ENCODE data around the gene OSBP2.
"Not testable (repeated sequence)": the region's sequence is repeated elsewhere in the genome, so short reads cannot be mapped to it uniquely, and the experiment has no call there.

Gene OSBP2

DNA sequence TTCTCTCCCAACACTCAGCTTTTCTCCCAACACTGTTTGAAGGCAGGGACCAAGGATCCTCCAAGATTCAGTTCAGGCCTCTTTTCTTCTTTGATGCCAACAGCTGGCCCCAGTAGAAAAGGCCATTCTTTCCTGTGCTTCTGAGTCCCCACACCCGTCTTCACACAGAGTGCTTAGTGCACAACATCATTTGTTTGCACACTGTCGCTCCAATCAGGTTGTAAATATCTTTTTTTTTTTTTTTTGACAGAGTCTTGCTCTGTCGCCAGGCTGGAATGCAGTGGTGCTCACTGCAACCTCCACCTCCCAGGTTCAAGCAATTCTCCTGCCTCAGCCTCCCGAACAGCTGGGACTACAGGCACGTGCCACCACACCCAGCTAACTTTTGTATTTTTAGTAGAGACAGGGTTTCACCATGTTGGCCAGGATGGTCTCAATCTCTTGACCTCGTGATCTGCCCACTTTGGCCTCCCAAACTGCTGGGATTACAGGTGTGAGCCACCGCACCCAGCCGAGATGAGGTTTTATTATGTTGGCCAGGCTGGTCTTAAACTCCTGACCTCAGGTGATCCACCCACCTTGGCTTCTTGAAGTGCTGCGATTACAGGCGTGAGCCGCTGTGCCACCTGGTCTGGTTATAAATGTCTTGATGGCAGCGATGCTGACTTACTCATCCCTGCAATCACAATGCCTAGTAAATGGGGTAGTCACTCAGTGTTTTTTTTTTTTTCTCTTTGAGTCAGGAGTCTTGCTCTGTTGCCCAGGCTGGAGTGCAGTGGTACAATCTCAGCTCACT lies 14.6 kb upstream of the OSBP2 start:
- H3K9me3 ChIP-seq (ENCODE audit: insufficient read depth, low read depth, low read length); H3K36me3 ChIP-seq (ENCODE audit: insufficient read depth, low read length); H3K27ac ChIP-seq (ENCODE audit: low read depth, low read length); H3K27me3 ChIP-seq (ENCODE audit: insufficient read depth, low read length); H3K4me3 ChIP-seq (ENCODE audit: low read length); H3K9ac ChIP-seq (ENCODE audit: low read depth, low read length): not testable (repeated sequence)
- WGBS: 81% methylated on average over 12 of the region's 12 CpGs
- H3K4me1 ChIP-seq (ENCODE audit: insufficient read depth, low read length): peaks cover 27% of the 10 kb centered on the region; the same call in 1 of the 2 replicates

DNA sequence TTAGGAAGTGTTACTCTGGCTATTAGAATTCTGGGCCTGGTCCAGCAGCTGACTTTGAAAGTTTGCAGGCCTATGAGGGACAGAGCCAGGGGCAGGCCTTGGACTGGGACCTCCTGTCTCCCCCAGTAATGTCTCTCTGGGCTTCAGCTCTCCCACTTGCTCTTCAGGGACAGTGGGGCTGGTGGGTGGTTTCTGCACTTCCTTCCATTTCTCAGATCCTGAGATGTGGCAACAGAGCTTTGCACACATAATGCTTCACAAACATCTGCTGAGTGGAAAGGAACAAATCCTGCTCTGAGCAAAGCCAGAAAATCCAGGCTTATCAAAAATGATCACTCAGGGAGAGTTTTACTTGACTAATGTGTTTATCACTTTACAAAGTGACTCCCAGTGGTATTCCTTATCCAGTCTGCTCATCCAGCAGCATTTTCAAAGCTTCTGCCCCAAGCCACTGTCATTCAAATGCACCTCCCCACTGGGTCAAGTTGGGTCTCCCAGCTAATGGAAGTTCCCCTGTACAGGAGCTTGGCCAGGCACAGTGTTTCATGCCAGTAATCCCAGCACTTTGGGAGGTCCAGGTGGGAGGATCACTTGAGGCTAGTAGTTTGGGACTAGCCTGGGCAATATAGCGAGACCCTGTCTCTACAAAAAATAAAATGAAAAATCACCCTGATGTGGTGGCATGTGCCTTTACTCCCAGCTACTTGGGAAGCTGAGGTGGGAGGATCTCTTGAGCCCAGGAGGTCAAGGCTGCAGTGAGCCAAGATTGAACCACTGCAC lies 13.5 kb upstream of the OSBP2 start:
- Histone ChIP-seq H3K4me1 (ENCODE audit: insufficient read depth, low read length) (peaks cover 27% of the 10 kb centered on the region; the same call in 1 of the 2 replicates), H3K9me3 (ENCODE audit: insufficient read depth, low read depth, low read length) (no peaks in the 10 kb centered on the region), H3K27ac (ENCODE audit: low read depth, low read length) (no peak overlapping the region; the same call in 1 of the 2 replicates), H3K27me3 (ENCODE audit: insufficient read depth, low read length) (no peaks in the 10 kb centered on the region), H3K9ac (ENCODE audit: low read depth, low read length) (no peak overlapping the region), H3K36me3 (ENCODE audit: insufficient read depth, low read length) (no peaks in the 10 kb centered on the region), H3K4me3 (ENCODE audit: low read length) (no peak overlapping the region)
- WGBS: 100% methylated on average over 1 of the region's 1 CpG

DNA sequence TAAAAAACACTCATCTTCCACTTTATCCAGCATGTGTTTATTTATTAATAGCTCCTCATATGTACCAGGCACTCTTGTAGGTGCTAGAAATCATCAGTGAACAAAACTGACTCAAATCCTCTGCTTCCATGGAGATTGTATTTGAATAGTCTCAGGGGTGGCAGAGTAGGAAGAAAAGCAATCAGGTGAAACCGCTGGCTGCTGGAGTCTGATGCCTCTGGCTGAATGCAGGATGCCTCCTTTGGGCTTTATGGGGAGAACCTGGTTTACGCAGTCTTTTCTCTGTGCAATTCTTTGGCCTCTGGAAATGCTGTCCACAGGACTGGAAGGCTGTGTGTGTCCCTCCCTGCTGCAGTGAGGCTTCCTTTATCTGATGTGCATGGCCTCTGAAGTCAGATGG lies 12.8 kb upstream of the OSBP2 start:
- Histone ChIP-seq H3K27ac (ENCODE audit: low read depth, low read length) (no peak overlapping the region), H3K4me3 (ENCODE audit: low read length) (no peak overlapping the region), H3K9ac (ENCODE audit: low read depth, low read length) (no peak overlapping the region), H3K9me3 (ENCODE audit: insufficient read depth, low read depth, low read length) (no peaks in the 10 kb centered on the region), H3K27me3 (ENCODE audit: insufficient read depth, low read length) (no peaks in the 10 kb centered on the region), H3K4me1 (ENCODE audit: insufficient read depth, low read length) (peaks cover 27% of the 10 kb centered on the region; the same call in 1 of the 2 replicates), H3K36me3 (ENCODE audit: insufficient read depth, low read length) (no peaks in the 10 kb centered on the region)
- 77% methylated on average over 2 of the region's 2 CpGs for WGBS

DNA sequence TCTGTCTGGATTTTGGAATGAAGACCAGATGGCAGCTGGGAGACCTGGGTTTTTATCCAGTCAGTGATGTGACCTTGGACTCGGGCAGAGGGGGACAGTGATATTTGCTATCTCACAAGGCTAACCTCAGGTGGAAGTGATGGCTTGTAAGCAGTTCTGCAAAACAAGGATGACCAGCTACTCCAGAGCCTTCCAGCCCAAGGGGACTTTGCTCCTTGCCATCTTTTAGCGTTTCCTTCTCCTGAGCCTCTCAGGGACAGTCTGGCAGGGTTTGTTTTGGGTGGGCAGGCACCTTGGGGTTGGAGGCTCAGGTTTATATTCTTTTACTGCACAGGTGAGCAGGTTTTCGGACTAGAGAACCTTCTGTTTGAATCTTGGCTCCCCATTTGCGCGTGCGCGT lies 9.5 kb upstream of the OSBP2 start:
- peaks cover 16% of the 10 kb centered on the region; the same call in 1 of the 2 replicates for H3K4me1 ChIP-seq (ENCODE audit: insufficient read depth, low read length)
- 96% methylated on average over 7 of the region's 7 CpGs for WGBS
- no peak overlapping the region for H3K27ac ChIP-seq (ENCODE audit: low read depth, low read length)
- no peaks in the 10 kb centered on the region for H3K9me3 ChIP-seq (ENCODE audit: insufficient read depth, low read depth, low read length)
- H3K27me3 ChIP-seq (ENCODE audit: insufficient read depth, low read length): no peaks in the 10 kb centered on the region
- H3K36me3 ChIP-seq (ENCODE audit: insufficient read depth, low read length): no peaks in the 10 kb centered on the region
- no peak overlapping the region for H3K9ac ChIP-seq (ENCODE audit: low read depth, low read length)
- H3K4me3 ChIP-seq (ENCODE audit: low read length): no peak overlapping the region

DNA sequence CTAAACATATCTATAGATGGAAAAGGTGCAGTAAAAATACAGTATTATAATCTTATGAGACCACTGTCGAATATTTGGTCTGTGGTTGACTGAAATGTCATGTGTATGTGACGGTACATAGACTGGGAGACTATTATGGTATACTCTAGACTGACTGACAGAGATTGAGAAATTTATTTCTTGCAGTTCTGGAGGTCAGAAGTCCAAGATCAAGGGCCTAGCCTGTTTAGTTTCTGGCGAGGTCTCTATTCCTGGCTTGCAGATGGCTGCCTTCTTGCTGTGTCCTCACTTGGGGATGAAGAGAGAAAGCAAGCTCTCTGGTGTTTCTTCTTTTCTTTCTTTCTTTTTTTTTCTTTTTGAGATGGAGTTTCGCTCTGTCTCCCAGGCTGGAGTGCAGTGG lies 7.3 kb upstream of the OSBP2 start:
- no peak overlapping the region for H3K27ac ChIP-seq (ENCODE audit: low read depth, low read length)
- H3K9me3 ChIP-seq (ENCODE audit: insufficient read depth, low read depth, low read length): no peaks in the 10 kb centered on the region
- no peaks in the 10 kb centered on the region for H3K27me3 ChIP-seq (ENCODE audit: insufficient read depth, low read length)
- H3K9ac ChIP-seq (ENCODE audit: low read depth, low read length): no peak overlapping the region
- 94% methylated on average over 4 of the region's 4 CpGs for WGBS
- H3K36me3 ChIP-seq (ENCODE audit: insufficient read depth, low read length): no peaks in the 10 kb centered on the region
- H3K4me1 ChIP-seq (ENCODE audit: insufficient read depth, low read length): no peaks in the 10 kb centered on the region
- H3K4me3 ChIP-seq (ENCODE audit: low read length): no peak overlapping the region

DNA sequence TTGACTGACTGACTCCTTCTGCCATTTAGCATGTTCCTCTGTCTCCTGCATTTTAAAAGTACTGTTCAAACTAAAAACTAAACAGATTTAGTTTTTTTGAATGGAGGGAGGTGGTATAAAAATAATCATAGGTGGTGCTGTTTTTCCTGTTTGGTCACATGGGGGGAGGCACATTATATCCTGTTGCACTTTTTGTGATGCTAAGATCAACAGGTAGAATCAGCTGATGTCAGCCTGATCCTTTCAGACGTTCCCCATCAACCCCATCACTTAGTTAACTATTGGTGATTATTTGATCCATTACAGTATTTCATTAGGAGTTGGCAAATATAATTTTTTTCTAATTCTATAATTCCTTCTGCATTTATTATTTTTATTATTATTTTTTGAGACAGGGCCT lies 5.1 kb upstream of the OSBP2 start:
- Histone ChIP-seq H3K4me1 (ENCODE audit: insufficient read depth, low read length) (peaks cover 3% of the 10 kb centered on the region; the same call in 1 of the 2 replicates), H3K9ac (ENCODE audit: low read depth, low read length) (no peak overlapping the region), H3K27ac (ENCODE audit: low read depth, low read length) (no peak overlapping the region), H3K9me3 (ENCODE audit: insufficient read depth, low read depth, low read length) (no peaks in the 10 kb centered on the region), H3K4me3 (ENCODE audit: low read length) (no peak overlapping the region), H3K27me3 (ENCODE audit: insufficient read depth, low read length) (peaks cover 8% of the 10 kb centered on the region), H3K36me3 (ENCODE audit: insufficient read depth, low read length) (no peaks in the 10 kb centered on the region)
- no CpG with 5 or more reads among the region's 1 CpG for WGBS

DNA sequence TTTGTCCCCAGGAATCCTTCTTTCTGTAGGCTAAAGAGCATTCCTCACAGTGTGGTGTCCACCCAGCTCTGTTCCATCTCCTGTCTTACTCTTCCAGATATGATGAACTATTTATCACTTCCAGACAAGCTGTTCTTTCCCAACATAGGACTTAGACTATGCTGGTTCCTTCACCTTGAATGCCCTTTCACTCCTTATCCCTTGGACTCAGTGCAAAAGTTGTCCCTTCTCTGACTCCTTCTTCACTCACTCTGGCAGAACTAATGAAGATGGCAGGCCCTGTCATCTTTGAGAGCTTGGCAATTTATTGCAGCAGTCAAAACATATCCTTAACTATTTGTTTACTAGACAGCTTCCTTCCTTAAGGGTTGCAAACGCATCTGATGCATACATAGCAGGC lies 3.5 kb upstream of the OSBP2 start:
- Histone ChIP-seq H3K36me3 (ENCODE audit: insufficient read depth, low read length) (no peaks in the 10 kb centered on the region), H3K4me3 (ENCODE audit: low read length) (no peak overlapping the region), H3K9ac (ENCODE audit: low read depth, low read length) (no peak overlapping the region), H3K4me1 (ENCODE audit: insufficient read depth, low read length) (peaks cover 3% of the 10 kb centered on the region; the same call in 1 of the 2 replicates), H3K9me3 (ENCODE audit: insufficient read depth, low read depth, low read length) (no peaks in the 10 kb centered on the region), H3K27me3 (ENCODE audit: insufficient read depth, low read length) (peaks cover 23% of the 10 kb centered on the region), H3K27ac (ENCODE audit: low read depth, low read length) (no peak overlapping the region)
- 84% methylated on average over 1 of the region's 1 CpG for WGBS

DNA sequence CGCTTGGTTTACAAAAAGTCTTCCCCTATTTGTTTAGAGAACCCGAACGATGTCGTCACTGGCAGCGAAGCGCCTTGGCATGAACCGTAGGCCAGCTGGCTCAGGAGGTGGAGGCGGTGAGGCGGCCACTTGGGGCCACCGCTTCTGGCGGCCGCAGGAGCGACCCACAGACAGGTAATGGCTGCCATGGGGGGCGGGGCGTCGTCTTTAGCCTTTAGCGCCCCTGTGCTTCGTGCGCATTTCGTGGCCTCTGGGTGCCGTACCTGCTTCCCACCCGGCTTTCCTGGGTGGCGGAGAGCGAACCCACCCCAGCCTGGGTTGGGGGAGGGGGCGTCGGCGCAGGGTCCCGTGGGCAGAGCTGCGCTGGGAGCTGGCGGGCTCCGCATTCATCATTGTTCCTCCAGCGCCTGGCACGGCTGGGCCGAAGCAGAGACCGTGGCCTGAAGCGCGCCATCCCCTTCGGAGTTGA lies 469 bp upstream of the OSBP2 start:
- Histone ChIP-seq H3K9ac (ENCODE audit: low read depth, low read length) (peak overlapping the region; percentile 82), H3K27ac (ENCODE audit: low read depth, low read length) (peak overlapping the region; percentile 49; the same call in 1 of the 2 replicates), H3K27me3 (ENCODE audit: insufficient read depth, low read length) (peaks cover 28% of the 10 kb centered on the region), H3K4me1 (ENCODE audit: insufficient read depth, low read length) (peaks cover 3% of the 10 kb centered on the region; the same call in 1 of the 2 replicates), H3K9me3 (ENCODE audit: insufficient read depth, low read depth, low read length) (no peaks in the 10 kb centered on the region), H3K36me3 (ENCODE audit: insufficient read depth, low read length) (no peaks in the 10 kb centered on the region), H3K4me3 (ENCODE audit: low read length) (peak overlapping the region; percentile 87)
- 2% methylated on average over 38 of the region's 38 CpGs for WGBS

DNA sequence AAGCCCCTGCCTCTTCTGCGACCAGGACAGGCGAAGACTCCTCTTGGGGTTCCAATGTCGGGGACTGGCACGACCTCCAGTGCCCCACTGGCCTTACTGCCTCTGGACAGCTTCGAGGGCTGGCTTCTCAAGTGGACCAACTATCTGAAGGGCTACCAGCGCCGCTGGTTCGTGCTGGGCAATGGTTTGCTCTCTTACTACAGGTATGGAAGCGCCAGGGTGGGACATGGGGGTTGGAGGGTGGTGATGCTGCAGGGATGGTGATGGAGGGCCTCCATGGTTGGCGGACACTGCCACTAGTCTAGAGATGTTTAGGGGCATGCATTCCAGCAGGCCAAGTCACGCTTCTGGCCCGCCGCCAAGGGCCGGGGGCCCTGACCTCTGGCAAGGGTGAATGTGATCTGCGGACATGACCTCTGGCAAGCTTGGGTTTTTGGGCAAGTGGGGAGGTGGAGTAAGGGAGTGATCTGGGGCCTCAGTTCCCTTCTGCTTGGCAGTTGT lies 727 bp downstream of the OSBP2 start:
- Histone ChIP-seq H3K9ac (ENCODE audit: low read depth, low read length) (peak overlapping the region; percentile 53; the same call in 1 of the 2 replicates), H3K4me1 (ENCODE audit: insufficient read depth, low read length) (peaks cover 3% of the 10 kb centered on the region; the same call in 1 of the 2 replicates), H3K9me3 (ENCODE audit: insufficient read depth, low read depth, low read length) (no peaks in the 10 kb centered on the region), H3K27ac (ENCODE audit: low read depth, low read length) (no peak overlapping the region), H3K36me3 (ENCODE audit: insufficient read depth, low read length) (no peaks in the 10 kb centered on the region), H3K27me3 (ENCODE audit: insufficient read depth, low read length) (peaks cover 28% of the 10 kb centered on the region), H3K4me3 (ENCODE audit: low read length) (peak overlapping the region; percentile 85)
- WGBS: 68% methylated on average over 15 of the region's 15 CpGs

DNA sequence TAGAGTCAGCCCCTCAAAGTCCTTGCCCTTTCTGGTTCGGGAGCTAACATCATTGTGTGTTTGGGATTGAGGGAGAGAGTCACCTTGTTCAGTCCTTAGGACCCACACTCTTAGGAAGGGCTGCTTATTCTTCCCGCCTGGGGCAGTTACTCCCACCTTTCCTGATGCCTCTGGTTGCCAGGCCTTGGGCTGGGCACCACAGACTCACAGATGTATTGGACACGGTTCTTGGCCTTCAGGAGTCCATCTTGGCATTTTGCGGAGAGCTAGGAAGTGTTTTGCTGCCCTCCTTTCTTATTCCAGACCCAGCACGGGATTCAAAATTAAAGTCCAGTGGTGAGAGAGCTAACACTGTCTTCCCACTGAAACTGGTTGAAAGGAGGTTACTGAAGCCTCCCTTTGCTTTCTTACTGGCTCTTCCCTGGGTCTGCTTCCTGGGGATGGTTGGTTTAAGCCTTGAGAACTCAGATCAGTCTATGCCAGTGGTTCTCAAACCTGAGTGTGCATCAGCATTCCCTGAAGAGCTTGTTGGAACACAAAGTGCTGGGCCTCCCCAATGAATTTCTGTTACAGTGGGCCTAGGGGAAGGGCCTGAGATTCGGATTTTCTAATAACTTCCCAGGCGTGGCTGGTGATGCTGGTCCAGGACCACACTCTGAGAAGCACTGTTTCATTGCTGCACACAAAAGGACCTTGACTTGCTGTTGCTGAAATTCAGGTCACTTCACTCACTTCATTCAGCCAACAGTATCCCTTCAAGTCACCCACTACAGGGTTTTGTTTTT lies 1.4 kb downstream of the OSBP2 start:
- WGBS: 91% methylated on average over 7 of the region's 7 CpGs
- Histone ChIP-seq H3K9me3 (ENCODE audit: insufficient read depth, low read depth, low read length) (no peaks in the 10 kb centered on the region), H3K36me3 (ENCODE audit: insufficient read depth, low read length) (no peaks in the 10 kb centered on the region), H3K9ac (ENCODE audit: low read depth, low read length) (no peak overlapping the region), H3K4me1 (ENCODE audit: insufficient read depth, low read length) (peaks cover 3% of the 10 kb centered on the region; the same call in 1 of the 2 replicates), H3K27me3 (ENCODE audit: insufficient read depth, low read length) (peaks cover 28% of the 10 kb centered on the region), H3K4me3 (ENCODE audit: low read length) (no peak overlapping the region), H3K27ac (ENCODE audit: low read depth, low read length) (no peak overlapping the region)

All from HUES64 (cell line).